ENCODE data around the gene ICOS.

Gene ICOS, protein sequence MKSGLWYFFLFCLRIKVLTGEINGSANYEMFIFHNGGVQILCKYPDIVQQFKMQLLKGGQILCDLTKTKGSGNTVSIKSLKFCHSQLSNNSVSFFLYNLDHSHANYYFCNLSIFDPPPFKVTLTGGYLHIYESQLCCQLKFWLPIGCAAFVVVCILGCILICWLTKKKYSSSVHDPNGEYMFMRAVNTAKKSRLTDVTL

DNA sequence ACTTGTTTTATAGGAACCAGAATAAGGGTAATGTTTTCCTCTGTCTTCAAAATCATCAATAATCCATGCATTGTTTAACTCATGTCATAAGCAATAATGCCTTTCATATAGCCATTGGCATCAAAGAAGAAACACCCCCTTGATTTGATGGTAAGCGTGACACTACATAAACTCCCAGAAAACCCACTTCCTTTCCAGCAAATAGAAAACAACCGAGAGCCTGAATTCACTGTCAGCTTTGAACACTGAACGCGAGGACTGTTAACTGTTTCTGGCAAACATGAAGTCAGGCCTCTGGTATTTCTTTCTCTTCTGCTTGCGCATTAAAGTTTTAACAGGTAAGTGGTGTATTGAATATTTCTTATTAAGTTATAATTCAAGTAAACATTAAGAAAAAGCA is at the start of gene ICOS:
TSS of gene ICOS (plus strand) at position 229 of the 400 bp plus-strand sequence. CDS start at position 281, 52 bp downstream.
- no peaks in the 10 kb centered on the region for H3K36me3 ChIP-seq (ENCODE audit: low read depth)
- no peak for DNase-seq (ENCODE audit: low spot score)
- H3K9me3 ChIP-seq (ENCODE audit: severe bottlenecking): no peaks in the 10 kb centered on the region
- no peak within 1 kb of the TSS for H3K27ac ChIP-seq (ENCODE audit: poor library complexity, severe bottlenecking)
- no peaks in the 10 kb centered on the region for H3K27me3 ChIP-seq (ENCODE audit: insufficient read depth, poor library complexity, severe bottlenecking)
- H3K4me3 ChIP-seq (ENCODE audit: severe bottlenecking): no peak within 1 kb of the TSS
- TF ChIP-seq, protein P1, sequence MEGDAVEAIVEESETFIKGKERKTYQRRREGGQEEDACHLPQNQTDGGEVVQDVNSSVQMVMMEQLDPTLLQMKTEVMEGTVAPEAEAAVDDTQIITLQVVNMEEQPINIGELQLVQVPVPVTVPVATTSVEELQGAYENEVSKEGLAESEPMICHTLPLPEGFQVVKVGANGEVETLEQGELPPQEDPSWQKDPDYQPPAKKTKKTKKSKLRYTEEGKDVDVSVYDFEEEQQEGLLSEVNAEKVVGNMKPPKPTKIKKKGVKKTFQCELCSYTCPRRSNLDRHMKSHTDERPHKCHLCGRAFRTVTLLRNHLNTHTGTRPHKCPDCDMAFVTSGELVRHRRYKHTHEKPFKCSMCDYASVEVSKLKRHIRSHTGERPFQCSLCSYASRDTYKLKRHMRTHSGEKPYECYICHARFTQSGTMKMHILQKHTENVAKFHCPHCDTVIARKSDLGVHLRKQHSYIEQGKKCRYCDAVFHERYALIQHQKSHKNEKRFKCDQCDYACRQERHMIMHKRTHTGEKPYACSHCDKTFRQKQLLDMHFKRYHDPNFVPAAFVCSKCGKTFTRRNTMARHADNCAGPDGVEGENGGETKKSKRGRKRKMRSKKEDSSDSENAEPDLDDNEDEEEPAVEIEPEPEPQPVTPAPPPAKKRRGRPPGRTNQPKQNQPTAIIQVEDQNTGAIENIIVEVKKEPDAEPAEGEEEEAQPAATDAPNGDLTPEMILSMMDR (IDR thresholded peaks at IDR 0.05; ENCODE audit: poor library complexity, severe bottlenecking): no peak
- no peak for ATAC-seq (ENCODE audit: low read depth)
- H3K4me1 ChIP-seq (ENCODE audit: insufficient read depth, poor library complexity, severe bottlenecking): no peaks in the 10 kb centered on the region

DNA sequence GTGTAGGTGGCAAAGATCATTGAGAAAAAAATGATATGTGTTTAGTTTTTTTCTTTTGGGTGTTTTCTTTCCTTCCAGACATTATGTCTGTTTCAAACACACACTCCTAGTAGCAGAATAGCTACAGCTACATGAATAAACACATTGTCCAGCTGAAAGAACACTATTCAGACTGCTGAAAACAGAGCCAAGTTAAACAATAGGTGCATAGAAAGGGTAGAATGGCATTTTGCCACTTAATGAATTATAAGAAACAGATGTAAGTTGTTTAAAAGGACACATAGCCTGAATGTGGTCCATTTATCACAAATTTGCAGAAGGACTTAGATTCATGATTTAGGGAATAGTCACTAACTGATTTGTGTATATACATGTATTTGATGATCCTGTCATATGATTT is 48.9 kb upstream of the ICOS start:
- Histone ChIP-seq H3K27ac (ENCODE audit: poor library complexity, severe bottlenecking) (no peak overlapping the region), H3K36me3 (ENCODE audit: low read depth) (no peaks in the 10 kb centered on the region), H3K9me3 (ENCODE audit: severe bottlenecking) (no peaks in the 10 kb centered on the region), H3K27me3 (ENCODE audit: insufficient read depth, poor library complexity, severe bottlenecking) (no peaks in the 10 kb centered on the region), H3K4me3 (ENCODE audit: severe bottlenecking) (no peak overlapping the region), H3K4me1 (ENCODE audit: insufficient read depth, poor library complexity, severe bottlenecking) (no peaks in the 10 kb centered on the region)
- ATAC-seq (ENCODE audit: low read depth) (no peak), DNase-seq (ENCODE audit: low spot score) (no peak)
- TF ChIP-seq, protein P1 (IDR thresholded peaks at IDR 0.05; ENCODE audit: poor library complexity, severe bottlenecking): no peak

DNA sequence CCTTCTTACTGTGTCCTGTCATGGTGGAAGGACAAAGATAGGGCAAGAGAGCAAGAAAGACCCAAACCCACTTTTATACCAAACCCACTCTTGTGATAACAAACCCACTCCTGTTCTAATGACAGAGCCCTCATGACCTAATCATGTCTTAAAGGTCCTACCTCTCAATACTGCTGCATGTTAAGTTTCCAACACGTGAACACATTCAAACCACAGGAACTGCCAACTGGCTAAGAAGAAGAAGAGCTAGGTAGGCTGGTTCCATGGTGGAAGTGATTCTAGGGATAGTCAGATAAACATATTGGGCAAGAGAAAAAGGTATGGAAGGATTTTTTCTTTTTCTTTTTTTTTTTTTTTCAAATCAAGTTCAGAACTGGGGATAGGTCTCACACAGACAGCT is 47.0 kb upstream of the ICOS start:
- TF ChIP-seq, protein P1 (IDR thresholded peaks at IDR 0.05; ENCODE audit: poor library complexity, severe bottlenecking): no peak
- Histone ChIP-seq H3K27me3 (ENCODE audit: insufficient read depth, poor library complexity, severe bottlenecking) (no peaks in the 10 kb centered on the region), H3K36me3 (ENCODE audit: low read depth) (no peaks in the 10 kb centered on the region), H3K4me1 (ENCODE audit: insufficient read depth, poor library complexity, severe bottlenecking) (no peaks in the 10 kb centered on the region), H3K4me3 (ENCODE audit: severe bottlenecking) (no peak overlapping the region), H3K27ac (ENCODE audit: poor library complexity, severe bottlenecking) (no peak overlapping the region), H3K9me3 (ENCODE audit: severe bottlenecking) (no peaks in the 10 kb centered on the region)
- DNase-seq (ENCODE audit: low spot score): no peak
- no peak for ATAC-seq (ENCODE audit: low read depth)

DNA sequence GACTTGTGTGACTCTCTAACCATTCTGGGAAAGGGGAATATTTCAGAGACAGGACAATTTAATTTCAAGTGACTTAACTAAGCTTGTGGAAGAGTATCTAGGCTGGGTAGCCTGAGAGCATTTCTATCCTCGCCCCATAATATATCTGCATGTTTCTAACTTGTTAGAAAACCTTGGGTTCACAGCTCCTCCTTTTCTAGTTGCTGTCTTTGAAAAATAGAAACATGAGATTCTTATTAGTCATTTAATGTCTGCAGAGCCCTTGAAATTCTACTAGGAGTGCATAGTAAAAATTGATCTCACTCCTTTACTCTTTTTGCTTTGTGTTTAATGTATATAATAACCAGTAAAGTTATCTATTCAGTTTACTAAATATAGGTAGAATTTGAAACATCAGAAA is 46.6 kb upstream of the ICOS start:
- no peak for ATAC-seq (ENCODE audit: low read depth)
- H3K27me3 ChIP-seq (ENCODE audit: insufficient read depth, poor library complexity, severe bottlenecking): no peaks in the 10 kb centered on the region
- H3K36me3 ChIP-seq (ENCODE audit: low read depth): no peaks in the 10 kb centered on the region

DNA sequence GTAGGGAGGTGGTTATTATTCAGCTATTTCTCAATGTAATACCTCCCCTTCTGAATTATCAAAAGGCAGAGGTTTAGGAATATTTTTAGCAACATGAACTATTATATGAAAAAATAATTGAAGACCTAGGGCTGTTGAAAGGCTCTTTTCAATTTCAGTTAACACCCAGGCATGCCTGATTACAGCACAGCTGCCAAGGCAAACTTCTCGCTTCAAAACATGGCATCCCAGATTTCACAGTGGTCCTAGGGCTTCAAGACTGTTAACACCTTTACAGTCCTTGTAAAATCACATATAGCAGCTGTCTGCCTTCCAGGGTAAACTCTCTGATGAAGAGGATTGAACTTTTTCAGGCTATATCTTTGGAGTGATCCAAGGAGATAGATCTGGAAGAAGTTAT is 45.8 kb upstream of the ICOS start:
- no peaks in the 10 kb centered on the region for H3K27me3 ChIP-seq (ENCODE audit: insufficient read depth, poor library complexity, severe bottlenecking)
- no peak overlapping the region for H3K27ac ChIP-seq (ENCODE audit: poor library complexity, severe bottlenecking)
- ATAC-seq (ENCODE audit: low read depth) (no peak), DNase-seq (ENCODE audit: low spot score) (no peak)
- TF ChIP-seq, protein P1 (IDR thresholded peaks at IDR 0.05; ENCODE audit: poor library complexity, severe bottlenecking): no peak
- no peak overlapping the region for H3K4me3 ChIP-seq (ENCODE audit: severe bottlenecking)
- H3K9me3 ChIP-seq (ENCODE audit: severe bottlenecking): no peaks in the 10 kb centered on the region
- no peaks in the 10 kb centered on the region for H3K4me1 ChIP-seq (ENCODE audit: insufficient read depth, poor library complexity, severe bottlenecking)
- H3K36me3 ChIP-seq (ENCODE audit: low read depth): no peaks in the 10 kb centered on the region

More for the DNA sequence above, 46.6 kb upstream of the ICOS start:
- Histone ChIP-seq H3K9me3 (ENCODE audit: severe bottlenecking) (no peaks in the 10 kb centered on the region), H3K27ac (ENCODE audit: poor library complexity, severe bottlenecking) (no peak overlapping the region), H3K4me3 (ENCODE audit: severe bottlenecking) (no peak overlapping the region), H3K4me1 (ENCODE audit: insufficient read depth, poor library complexity, severe bottlenecking) (no peaks in the 10 kb centered on the region)
- no peak for DNase-seq (ENCODE audit: low spot score)
- TF ChIP-seq, protein P1 (IDR thresholded peaks at IDR 0.05; ENCODE audit: poor library complexity, severe bottlenecking): no peak

Data from RWPE2 (cell line).